ENCODE data around the gene PLCB1.

DNA sequence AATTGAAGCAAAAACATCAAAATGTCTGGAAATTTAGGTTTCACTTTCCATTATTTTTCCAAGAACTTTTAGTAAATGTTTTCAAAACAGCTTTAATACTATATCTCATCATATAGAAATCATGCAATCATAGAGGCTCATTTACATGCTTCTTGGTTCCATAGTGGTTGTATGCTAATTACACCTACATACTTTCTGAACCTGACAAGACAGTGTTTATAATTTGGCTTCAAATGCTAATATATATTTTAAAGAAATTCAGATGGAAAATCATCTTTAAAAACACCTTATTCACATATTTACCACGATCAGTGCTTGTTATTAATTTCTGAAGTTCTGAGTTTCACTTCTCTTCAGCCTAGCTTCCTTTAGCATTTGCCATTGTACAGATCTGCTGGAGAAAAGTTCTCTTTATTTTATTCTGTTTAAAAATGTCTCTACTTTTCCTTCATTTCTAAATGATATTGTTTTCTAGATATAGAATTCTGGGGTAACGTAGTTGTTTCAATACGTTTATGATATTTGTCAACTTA lies 89.9 kb downstream of the PLCB1 start:
- TF ChIP-seq CTCF (conservative IDR thresholded peaks at IDR 0.05) (no peak), EZH2 (IDR thresholded peaks at IDR 0.05; ENCODE audit: low read depth) (no peak)

Measured in PC-9 (cell line).